Measurements from ENCODE around the gene FHIT. TPM values are rescaled to one million over a fixed set of nuclear protein-coding genes. Genes with fewer than 3 reads are reported as not detected.

Gene FHIT
- polyA plus RNA-seq, 1 donor, result 35.8 TPM

GRCh38 chr3:60434323-60434722 lies 816.9 kb downstream of the FHIT start:
- Histone ChIP-seq H3K36me3 (ENCODE audit: control insufficient read depth, insufficient read depth, low read length) (no peaks in the 10 kb centered on the region), H3K27ac (ENCODE audit: low read length) (no peak overlapping the region), H3K9me3 (ENCODE audit: control insufficient read depth, low read depth, low read length) (no peaks in the 10 kb centered on the region), H3K27me3 (ENCODE audit: control insufficient read depth, insufficient read depth, low read length) (no peaks in the 10 kb centered on the region), H3K4me1 (ENCODE audit: control insufficient read depth, insufficient read depth, low read length) (no peaks in the 10 kb centered on the region), H3K4me3 (ENCODE audit: low read length) (no peak overlapping the region)
- 90% methylated on average over 1 of the region's 1 CpG for WGBS (ENCODE audit: insufficient coverage, low lambda C conversion rate)
- no peak for DNase-seq

GRCh38 chr3:60431599-60431958 lies 819.7 kb downstream of the FHIT start:
- Histone ChIP-seq H3K9me3 (ENCODE audit: control insufficient read depth, low read depth, low read length) (no peaks in the 10 kb centered on the region), H3K36me3 (ENCODE audit: control insufficient read depth, insufficient read depth, low read length) (no peaks in the 10 kb centered on the region), H3K4me3 (ENCODE audit: low read length) (no peak overlapping the region), H3K27me3 (ENCODE audit: control insufficient read depth, insufficient read depth, low read length) (no peaks in the 10 kb centered on the region), H3K27ac (ENCODE audit: low read length) (no peak overlapping the region), H3K4me1 (ENCODE audit: control insufficient read depth, insufficient read depth, low read length) (no peaks in the 10 kb centered on the region)
- no CpG with 5 or more reads among the region's 5 CpGs for WGBS (ENCODE audit: insufficient coverage, low lambda C conversion rate)
- no peak for DNase-seq

GRCh38 chr3:60430205-60430604 lies 821.0 kb downstream of the FHIT start:
- Histone ChIP-seq H3K27me3 (ENCODE audit: control insufficient read depth, insufficient read depth, low read length) (no peaks in the 10 kb centered on the region), H3K4me3 (ENCODE audit: low read length) (no peak overlapping the region), H3K27ac (ENCODE audit: low read length) (no peak overlapping the region), H3K36me3 (ENCODE audit: control insufficient read depth, insufficient read depth, low read length) (no peaks in the 10 kb centered on the region), H3K9me3 (ENCODE audit: control insufficient read depth, low read depth, low read length) (no peaks in the 10 kb centered on the region), H3K4me1 (ENCODE audit: control insufficient read depth, insufficient read depth, low read length) (no peaks in the 10 kb centered on the region)
- DNase-seq, result no peak
- WGBS (ENCODE audit: insufficient coverage, low lambda C conversion rate), result 100% methylated on average over 1 of the region's 1 CpG

GRCh38 chr3:60427109-60427508 lies 824.1 kb downstream of the FHIT start:
- WGBS (ENCODE audit: insufficient coverage, low lambda C conversion rate), result no CpG with 5 or more reads among the region's 5 CpGs
- no peak for DNase-seq
- H3K27ac ChIP-seq (ENCODE audit: low read length), result no peak overlapping the region

GRCh38 chr3:60424942-60425341 lies 826.3 kb downstream of the FHIT start:
- WGBS (ENCODE audit: insufficient coverage, low lambda C conversion rate), result no CpG with 5 or more reads among the region's 2 CpGs
- H3K4me1 ChIP-seq (ENCODE audit: control insufficient read depth, insufficient read depth, low read length), result no peaks in the 10 kb centered on the region
- no peaks in the 10 kb centered on the region for H3K9me3 ChIP-seq (ENCODE audit: control insufficient read depth, low read depth, low read length)
- H3K27me3 ChIP-seq (ENCODE audit: control insufficient read depth, insufficient read depth, low read length), result no peaks in the 10 kb centered on the region
- DNase-seq, result no peak
- no peak overlapping the region for H3K27ac ChIP-seq (ENCODE audit: low read length)
- no peak overlapping the region for H3K4me3 ChIP-seq (ENCODE audit: low read length)
- no peaks in the 10 kb centered on the region for H3K36me3 ChIP-seq (ENCODE audit: control insufficient read depth, insufficient read depth, low read length)

More at GRCh38 chr3:60427109-60427508, 824.1 kb downstream of the FHIT start:
- Histone ChIP-seq H3K9me3 (ENCODE audit: control insufficient read depth, low read depth, low read length) (no peaks in the 10 kb centered on the region), H3K4me1 (ENCODE audit: control insufficient read depth, insufficient read depth, low read length) (no peaks in the 10 kb centered on the region), H3K36me3 (ENCODE audit: control insufficient read depth, insufficient read depth, low read length) (no peaks in the 10 kb centered on the region), H3K27me3 (ENCODE audit: control insufficient read depth, insufficient read depth, low read length) (no peaks in the 10 kb centered on the region), H3K4me3 (ENCODE audit: low read length) (no peak overlapping the region)

- Histone ChIP-seq H3K4me3 (ENCODE audit: low read length) (no peak overlapping the region), H3K27me3 (ENCODE audit: control insufficient read depth, insufficient read depth, low read length) (no peaks in the 10 kb centered on the region), H3K9me3 (ENCODE audit: control insufficient read depth, low read depth, low read length) (no peaks in the 10 kb centered on the region), H3K36me3 (ENCODE audit: control insufficient read depth, insufficient read depth, low read length) (no peaks in the 10 kb centered on the region), H3K27ac (ENCODE audit: low read length) (no peak overlapping the region), H3K4me1 (ENCODE audit: control insufficient read depth, insufficient read depth, low read length) (no peaks in the 10 kb centered on the region)
- WGBS (ENCODE audit: insufficient coverage, low lambda C conversion rate), result 80% methylated on average over 1 of the region's 3 CpGs
- no peak for DNase-seq
Measured at GRCh38 chr3:60424034-60424433, 827.2 kb downstream of the FHIT start.

GRCh38 chr3:60423556-60423955 lies 827.7 kb downstream of the FHIT start:
- WGBS (ENCODE audit: insufficient coverage, low lambda C conversion rate), result no CpG with 5 or more reads among the region's 1 CpG
- DNase-seq, result no peak
- no peaks in the 10 kb centered on the region for H3K27me3 ChIP-seq (ENCODE audit: control insufficient read depth, insufficient read depth, low read length)

GRCh38 chr3:60421749-60422446 lies 829.4 kb downstream of the FHIT start:
- Histone ChIP-seq H3K9me3 (ENCODE audit: control insufficient read depth, low read depth, low read length) (no peaks in the 10 kb centered on the region), H3K36me3 (ENCODE audit: control insufficient read depth, insufficient read depth, low read length) (no peaks in the 10 kb centered on the region), H3K27me3 (ENCODE audit: control insufficient read depth, insufficient read depth, low read length) (no peaks in the 10 kb centered on the region), H3K27ac (ENCODE audit: low read length) (no peak overlapping the region), H3K4me3 (ENCODE audit: low read length) (no peak overlapping the region), H3K4me1 (ENCODE audit: control insufficient read depth, insufficient read depth, low read length) (no peaks in the 10 kb centered on the region)
- peak; percentile 5 to 51 for DNase-seq
- 20% methylated on average over 1 of the region's 3 CpGs for WGBS (ENCODE audit: insufficient coverage, low lambda C conversion rate)

More at GRCh38 chr3:60423556-60423955, 827.7 kb downstream of the FHIT start:
- Histone ChIP-seq H3K36me3 (ENCODE audit: control insufficient read depth, insufficient read depth, low read length) (no peaks in the 10 kb centered on the region), H3K9me3 (ENCODE audit: control insufficient read depth, low read depth, low read length) (no peaks in the 10 kb centered on the region), H3K4me3 (ENCODE audit: low read length) (no peak overlapping the region), H3K4me1 (ENCODE audit: control insufficient read depth, insufficient read depth, low read length) (no peaks in the 10 kb centered on the region), H3K27ac (ENCODE audit: low read length) (no peak overlapping the region)

GRCh38 chr3:60417576-60417975 lies 833.7 kb downstream of the FHIT start:
- WGBS (ENCODE audit: insufficient coverage, low lambda C conversion rate), result no CpG with 5 or more reads among the region's 4 CpGs
- no peaks in the 10 kb centered on the region for H3K4me1 ChIP-seq (ENCODE audit: control insufficient read depth, insufficient read depth, low read length)
- H3K27ac ChIP-seq (ENCODE audit: low read length), result no peak overlapping the region

GRCh38 chr3:60414011-60414410 lies 837.2 kb downstream of the FHIT start:
- 100% methylated on average over 1 of the region's 4 CpGs for WGBS (ENCODE audit: insufficient coverage, low lambda C conversion rate)

More at GRCh38 chr3:60417576-60417975, 833.7 kb downstream of the FHIT start:
- H3K4me3 ChIP-seq (ENCODE audit: low read length), result no peak overlapping the region
- no peak for DNase-seq
- H3K36me3 ChIP-seq (ENCODE audit: control insufficient read depth, insufficient read depth, low read length), result no peaks in the 10 kb centered on the region
- H3K27me3 ChIP-seq (ENCODE audit: control insufficient read depth, insufficient read depth, low read length), result no peaks in the 10 kb centered on the region
- H3K9me3 ChIP-seq (ENCODE audit: control insufficient read depth, low read depth, low read length), result no peaks in the 10 kb centered on the region

GRCh38 chr3:60413551-60413950 lies 837.7 kb downstream of the FHIT start:
- Histone ChIP-seq H3K4me3 (ENCODE audit: low read length) (no peak overlapping the region), H3K9me3 (ENCODE audit: control insufficient read depth, low read depth, low read length) (no peaks in the 10 kb centered on the region), H3K36me3 (ENCODE audit: control insufficient read depth, insufficient read depth, low read length) (no peaks in the 10 kb centered on the region), H3K4me1 (ENCODE audit: control insufficient read depth, insufficient read depth, low read length) (no peaks in the 10 kb centered on the region), H3K27ac (ENCODE audit: low read length) (no peak overlapping the region), H3K27me3 (ENCODE audit: control insufficient read depth, insufficient read depth, low read length) (no peaks in the 10 kb centered on the region)
- no peak for DNase-seq
- 86% methylated on average over 1 of the region's 1 CpG for WGBS (ENCODE audit: insufficient coverage, low lambda C conversion rate)

More at GRCh38 chr3:60414011-60414410, 837.2 kb downstream of the FHIT start:
- Histone ChIP-seq H3K27ac (ENCODE audit: low read length) (no peak overlapping the region), H3K4me3 (ENCODE audit: low read length) (no peak overlapping the region), H3K4me1 (ENCODE audit: control insufficient read depth, insufficient read depth, low read length) (no peaks in the 10 kb centered on the region), H3K27me3 (ENCODE audit: control insufficient read depth, insufficient read depth, low read length) (no peaks in the 10 kb centered on the region), H3K36me3 (ENCODE audit: control insufficient read depth, insufficient read depth, low read length) (no peaks in the 10 kb centered on the region), H3K9me3 (ENCODE audit: control insufficient read depth, low read depth, low read length) (no peaks in the 10 kb centered on the region)
- no peak for DNase-seq

Data from large intestine (tissue), 3 donors.